ENCODE data around the gene SNX32. TPM values are rescaled to one million over a fixed set of nuclear protein-coding genes. Genes with fewer than 3 reads are reported as not detected.

Gene SNX32
- total and polyA plus RNA-seq, 9 of the 15 experiments (the other 6 are each of a cell fraction or from before 2014, with no cell fraction given): 0.03 TPM; not detected in 7

DNA sequence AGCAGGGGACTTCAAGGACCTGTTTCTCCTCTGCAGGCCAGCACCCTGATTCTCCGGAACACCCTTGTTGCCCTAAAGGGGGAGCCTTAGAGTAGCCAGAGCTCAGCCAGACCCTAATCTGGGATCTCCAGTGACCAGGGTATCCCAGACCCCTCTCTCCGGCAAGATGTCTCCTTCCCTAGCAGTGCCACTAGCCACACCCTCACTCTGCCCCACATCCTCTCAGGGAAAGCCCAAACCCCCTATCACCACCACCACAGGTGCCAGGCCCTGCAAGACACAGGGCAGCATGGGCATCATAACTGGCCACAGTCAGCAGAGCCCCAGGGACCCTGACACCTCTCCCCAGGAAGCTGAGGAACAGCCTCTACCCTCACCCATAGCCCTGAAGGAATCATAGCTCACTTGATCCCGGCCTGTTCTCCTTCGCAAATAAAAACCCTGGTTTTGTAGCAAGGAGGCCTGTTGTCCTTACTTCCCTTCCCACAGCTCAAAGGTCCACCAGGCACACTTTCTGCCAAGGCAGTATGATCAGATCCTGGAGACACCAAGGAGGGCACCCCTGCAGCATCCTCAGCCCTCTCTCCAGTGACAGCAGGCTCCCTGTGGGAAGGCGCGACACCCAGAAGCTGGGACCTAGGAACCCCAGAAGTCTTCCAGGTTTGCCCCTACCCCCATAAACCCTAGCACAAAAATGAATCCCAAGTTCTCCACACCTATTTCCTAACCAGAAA is 19.6 kb downstream of the SNX32 start (continued):
- TF ChIP-seq, protein P1, sequence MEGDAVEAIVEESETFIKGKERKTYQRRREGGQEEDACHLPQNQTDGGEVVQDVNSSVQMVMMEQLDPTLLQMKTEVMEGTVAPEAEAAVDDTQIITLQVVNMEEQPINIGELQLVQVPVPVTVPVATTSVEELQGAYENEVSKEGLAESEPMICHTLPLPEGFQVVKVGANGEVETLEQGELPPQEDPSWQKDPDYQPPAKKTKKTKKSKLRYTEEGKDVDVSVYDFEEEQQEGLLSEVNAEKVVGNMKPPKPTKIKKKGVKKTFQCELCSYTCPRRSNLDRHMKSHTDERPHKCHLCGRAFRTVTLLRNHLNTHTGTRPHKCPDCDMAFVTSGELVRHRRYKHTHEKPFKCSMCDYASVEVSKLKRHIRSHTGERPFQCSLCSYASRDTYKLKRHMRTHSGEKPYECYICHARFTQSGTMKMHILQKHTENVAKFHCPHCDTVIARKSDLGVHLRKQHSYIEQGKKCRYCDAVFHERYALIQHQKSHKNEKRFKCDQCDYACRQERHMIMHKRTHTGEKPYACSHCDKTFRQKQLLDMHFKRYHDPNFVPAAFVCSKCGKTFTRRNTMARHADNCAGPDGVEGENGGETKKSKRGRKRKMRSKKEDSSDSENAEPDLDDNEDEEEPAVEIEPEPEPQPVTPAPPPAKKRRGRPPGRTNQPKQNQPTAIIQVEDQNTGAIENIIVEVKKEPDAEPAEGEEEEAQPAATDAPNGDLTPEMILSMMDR (IDR thresholded peaks at IDR 0.05 in 2 of 3, conservative IDR thresholded peaks at IDR 0.05 in 1 of 3; ENCODE audit: insufficient read depth in 2 of 3, low read depth in 1 of 3, low read length in 3 of 3): peak; percentile 21 to 36 (median 31); a peak in 2 of 6 replicates
- TF ChIP-seq ZNF696 (CRISPR knock-in tag; conservative IDR thresholded peaks at IDR 0.05) (no peak), POLR2A (conservative IDR thresholded peaks at IDR 0.05) (peak; percentile 74), NR3C1 (CRISPR knock-in tag; IDR thresholded peaks at IDR 0.05) (0 out of 2 replicates have a peak, but pooled peaks have one; percentile 24), POLR2B (IDR thresholded peaks at IDR 0.05; ENCODE audit: low read depth, partially characterized antibody) (peak; percentile 63), RBM34 (IDR thresholded peaks at IDR 0.05; ENCODE audit: borderline replicate concordance, insufficient read depth, low read length) (no peak), CBFA2T2 (conservative IDR thresholded peaks at IDR 0.05) (no peak), YY1 (IDR thresholded peaks at IDR 0.05; ENCODE audit: borderline replicate concordance in 1 of 3, control insufficient read depth in 1 of 3, extremely low read depth in 1 of 3, insufficient read depth in 3 of 3, insufficient read length in 1 of 3, insufficient replicate concordance in 2 of 3, low read depth in 1 of 3, low read length in 2 of 3) (peak in 1 of 3 experiments; percentile 8), ATF1 (CRISPR knock-in tag; IDR thresholded peaks at IDR 0.05) (no peak), ATF1 (tag; IDR thresholded peaks at IDR 0.05) (no peak), SUPT5H (IDR thresholded peaks at IDR 0.05) (peak; percentile 73)
- TF ChIP-seq, protein P2, sequence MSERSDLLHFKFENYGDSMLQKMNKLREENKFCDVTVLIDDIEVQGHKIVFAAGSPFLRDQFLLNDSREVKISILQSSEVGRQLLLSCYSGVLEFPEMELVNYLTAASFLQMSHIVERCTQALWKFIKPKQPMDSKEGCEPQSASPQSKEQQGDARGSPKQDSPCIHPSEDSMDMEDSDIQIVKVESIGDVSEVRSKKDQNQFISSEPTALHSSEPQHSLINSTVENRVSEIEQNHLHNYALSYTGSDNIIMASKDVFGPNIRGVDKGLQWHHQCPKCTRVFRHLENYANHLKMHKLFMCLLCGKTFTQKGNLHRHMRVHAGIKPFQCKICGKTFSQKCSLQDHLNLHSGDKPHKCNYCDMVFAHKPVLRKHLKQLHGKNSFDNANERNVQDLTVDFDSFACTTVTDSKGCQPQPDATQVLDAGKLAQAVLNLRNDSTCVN (CRISPR knock-in tag; IDR thresholded peaks at IDR 0.05): peak; percentile 24; the same call in 1 of the 2 replicates
- TF ChIP-seq, protein P3, sequence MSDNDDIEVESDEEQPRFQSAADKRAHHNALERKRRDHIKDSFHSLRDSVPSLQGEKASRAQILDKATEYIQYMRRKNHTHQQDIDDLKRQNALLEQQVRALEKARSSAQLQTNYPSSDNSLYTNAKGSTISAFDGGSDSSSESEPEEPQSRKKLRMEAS (CRISPR knock-in tag; IDR thresholded peaks at IDR 0.05): 0 out of 2 replicates have a peak, but pooled peaks have one; percentile 11
- TF ChIP-seq, protein P4, sequence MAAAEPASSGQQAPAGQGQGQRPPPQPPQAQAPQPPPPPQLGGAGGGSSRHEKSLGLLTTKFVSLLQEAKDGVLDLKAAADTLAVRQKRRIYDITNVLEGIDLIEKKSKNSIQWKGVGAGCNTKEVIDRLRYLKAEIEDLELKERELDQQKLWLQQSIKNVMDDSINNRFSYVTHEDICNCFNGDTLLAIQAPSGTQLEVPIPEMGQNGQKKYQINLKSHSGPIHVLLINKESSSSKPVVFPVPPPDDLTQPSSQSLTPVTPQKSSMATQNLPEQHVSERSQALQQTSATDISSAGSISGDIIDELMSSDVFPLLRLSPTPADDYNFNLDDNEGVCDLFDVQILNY (CRISPR knock-in tag; IDR thresholded peaks at IDR 0.05): no peak
